HUES64 (cell line): ENCODE data around the gene FGFRL1.
"Not testable (repeated sequence)": the region's sequence is repeated elsewhere in the genome, so short reads cannot be mapped to it uniquely, and the experiment has no call there.

Source experiments
- H3K27ac ChIP-seq: 2 replicates; pipeline ENCODE4 v1.7.0; 2013; ENCODE audit warnings: low read depth, low read length, inconsistent platforms
- H3K27me3 ChIP-seq: 2 replicates; pipeline ENCODE4 v1.6.1; 2013; ENCODE audit warnings: mild to moderate bottlenecking, low read length; ENCODE audit not compliant: insufficient read depth
- H3K36me3 ChIP-seq: 2 replicates; pipeline ENCODE4 v1.6.1; 2013; ENCODE audit warnings: mild to moderate bottlenecking, low read length; ENCODE audit not compliant: insufficient read depth
- H3K4me1 ChIP-seq: 2 replicates; pipeline ENCODE4 v1.6.1; 2013; ENCODE audit warnings: mild to moderate bottlenecking, low read length, moderate library complexity; ENCODE audit not compliant: insufficient read depth
- H3K4me3 ChIP-seq: 2 replicates; pipeline ENCODE4 v1.5.1; 2013; ENCODE audit warnings: mild to moderate bottlenecking, low read length, moderate library complexity
- H3K9ac ChIP-seq: 2 replicates; pipeline ENCODE4 v1.6.1; 2013; ENCODE audit warnings: mild to moderate bottlenecking, low read depth, low read length
- H3K9me3 ChIP-seq: 2 replicates; pipeline ENCODE4 v1.6.1; 2013; ENCODE audit warnings: low read depth, low read length; ENCODE audit not compliant: insufficient read depth
- WGBS: fragments of 150-250, 120-280 bp; methylation state at CpG from one replicate; pipeline ENCODE4 v1.1.7; 2013; ENCODE audit warnings: missing lambda C conversion rate; 5-methylcytosine and 5-hydroxymethylcytosine counted together

Gene FGFRL1

DNA sequence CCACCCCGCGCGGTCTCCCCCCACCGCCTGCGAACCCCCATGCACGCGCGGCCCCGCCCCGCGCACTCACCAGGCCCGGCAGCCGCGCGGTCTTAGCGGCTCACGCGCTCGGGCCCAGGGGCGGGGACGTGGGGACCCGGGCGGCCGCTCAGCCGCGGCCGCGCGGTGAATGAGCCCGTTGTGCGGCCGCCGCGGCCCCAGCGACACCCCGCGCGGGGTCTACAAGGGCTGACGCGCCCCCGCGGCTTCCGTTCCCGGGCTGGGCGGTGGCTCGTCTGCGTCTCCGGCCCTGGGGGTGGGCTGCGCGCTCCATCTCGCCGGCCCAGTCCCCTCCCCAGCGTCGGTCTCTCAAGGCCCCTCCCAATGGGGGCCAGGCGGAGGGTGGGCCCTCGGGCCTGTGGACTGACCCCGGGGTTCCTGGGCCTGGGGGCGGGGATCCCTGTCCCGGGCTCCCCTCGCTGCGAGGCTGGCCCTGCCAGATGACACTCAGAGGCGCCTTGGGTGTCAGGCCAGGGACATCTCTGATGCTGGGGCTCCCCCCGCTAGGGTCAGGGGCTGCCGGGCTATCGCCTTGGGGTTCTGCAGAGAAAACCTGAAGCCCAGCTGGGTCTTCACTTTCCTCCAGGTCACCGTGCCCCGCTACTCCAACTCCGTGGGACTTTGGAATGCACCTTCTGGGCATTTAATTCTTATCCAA is 13.9 kb upstream of the FGFRL1 start:
- Histone ChIP-seq H3K4me1 (no peaks in the 10 kb centered on the region), H3K27me3 (peaks cover 72% of the 10 kb centered on the region), H3K9me3 (no peaks in the 10 kb centered on the region), H3K27ac (no peak overlapping the region), H3K9ac (no peak overlapping the region), H3K4me3 (peak overlapping the region; percentile 48), H3K36me3 (no peaks in the 10 kb centered on the region)
- WGBS = 7% methylated on average over 67 of the region's 68 CpGs

- no peaks in the 10 kb centered on the region for H3K4me1 ChIP-seq
- peaks cover 79% of the 10 kb centered on the region for H3K27me3 ChIP-seq
- no peak overlapping the region for H3K27ac ChIP-seq
- H3K9me3 ChIP-seq = no peaks in the 10 kb centered on the region
- 77% methylated on average over 12 of the region's 12 CpGs for WGBS
- no peak overlapping the region for H3K4me3 ChIP-seq
- no peaks in the 10 kb centered on the region for H3K36me3 ChIP-seq
- H3K9ac ChIP-seq = no peak overlapping the region
These were observed 13.2 kb upstream of the FGFRL1 start for GRCh38 chr4:998096-998691.

DNA sequence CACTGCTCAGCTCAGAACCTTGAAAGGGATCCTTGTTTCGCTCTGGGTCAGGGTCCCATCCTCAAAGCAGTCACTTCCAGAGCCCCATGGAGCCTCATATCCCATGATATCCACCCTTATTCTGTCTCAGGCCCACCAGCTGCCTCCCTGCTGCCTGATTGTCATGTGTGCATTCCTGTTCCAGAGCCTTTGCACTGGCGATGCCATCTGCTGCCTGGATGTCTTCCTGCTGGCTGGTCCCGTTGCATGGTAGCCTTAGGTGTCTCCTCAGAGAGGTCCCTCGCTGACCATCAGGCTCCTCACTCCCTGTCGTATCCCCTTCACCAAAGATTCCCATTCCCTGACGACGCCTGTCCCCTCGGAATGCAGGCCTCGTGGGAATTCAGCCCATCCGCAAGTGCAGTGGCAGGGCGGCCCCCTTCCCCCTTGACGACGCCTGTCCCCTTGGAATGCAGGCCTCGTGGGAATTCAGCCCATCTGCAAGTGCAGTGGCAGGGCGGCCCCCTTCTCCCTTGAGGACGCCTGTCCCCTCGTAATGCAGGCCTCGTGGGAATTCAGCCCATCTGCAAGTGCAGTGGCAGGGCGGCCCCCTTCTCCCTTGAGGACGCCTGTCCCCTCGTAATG is 12.1 kb upstream of the FGFRL1 start:
- 71% methylated on average over 14 of the region's 21 CpGs for WGBS
- not testable (repeated sequence) for H3K27ac ChIP-seq, H3K9me3 ChIP-seq, H3K4me3 ChIP-seq, H3K9ac ChIP-seq, H3K36me3 ChIP-seq, H3K4me1 ChIP-seq
- H3K27me3 ChIP-seq = peaks cover 90% of the 10 kb centered on the region

DNA sequence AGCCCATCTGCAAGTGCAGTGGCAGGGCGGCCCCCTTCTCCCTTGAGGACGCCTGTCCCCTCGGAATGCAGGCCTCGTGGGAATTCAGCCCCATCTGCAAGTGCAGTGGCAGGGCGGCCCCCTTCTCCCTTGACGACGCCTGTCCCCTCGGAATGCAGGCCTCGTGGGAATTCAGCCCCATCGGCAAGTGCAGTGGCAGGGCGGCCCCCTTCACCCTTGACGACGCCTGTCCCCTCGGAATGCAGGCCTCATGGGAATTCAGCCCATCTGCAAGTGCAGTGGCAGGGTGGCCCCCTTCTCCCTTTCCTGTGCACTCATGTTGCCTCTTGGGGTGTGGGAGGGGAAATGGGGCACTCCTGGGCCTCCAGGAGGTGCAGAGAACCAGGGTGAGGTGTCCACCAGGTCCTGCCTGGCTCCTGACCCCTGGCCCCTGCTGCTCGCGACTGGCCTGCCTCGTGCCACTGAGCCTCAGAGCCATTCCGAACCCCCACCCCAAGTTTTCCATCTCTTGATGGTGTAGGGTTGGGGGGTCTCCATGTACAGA is 11.5 kb upstream of the FGFRL1 start:
- Histone ChIP-seq H3K9ac (no peak overlapping the region), H3K27me3 (peaks cover 96% of the 10 kb centered on the region), H3K36me3 (no peaks in the 10 kb centered on the region), H3K4me1 (no peaks in the 10 kb centered on the region), H3K4me3 (no peak overlapping the region), H3K9me3 (no peaks in the 10 kb centered on the region), H3K27ac (no peak overlapping the region)
- 85% methylated on average over 18 of the region's 18 CpGs for WGBS

GRCh38 chr4:1000686-1001260 is 10.7 kb upstream of the FGFRL1 start:
- Histone ChIP-seq H3K27me3 (peaks cover 99% of the 10 kb centered on the region), H3K4me3 (no peak overlapping the region), H3K9me3 (no peaks in the 10 kb centered on the region), H3K27ac (no peak overlapping the region), H3K9ac (no peak overlapping the region), H3K4me1 (no peaks in the 10 kb centered on the region), H3K36me3 (no peaks in the 10 kb centered on the region)
- WGBS = 95% methylated on average over 15 of the region's 15 CpGs

DNA sequence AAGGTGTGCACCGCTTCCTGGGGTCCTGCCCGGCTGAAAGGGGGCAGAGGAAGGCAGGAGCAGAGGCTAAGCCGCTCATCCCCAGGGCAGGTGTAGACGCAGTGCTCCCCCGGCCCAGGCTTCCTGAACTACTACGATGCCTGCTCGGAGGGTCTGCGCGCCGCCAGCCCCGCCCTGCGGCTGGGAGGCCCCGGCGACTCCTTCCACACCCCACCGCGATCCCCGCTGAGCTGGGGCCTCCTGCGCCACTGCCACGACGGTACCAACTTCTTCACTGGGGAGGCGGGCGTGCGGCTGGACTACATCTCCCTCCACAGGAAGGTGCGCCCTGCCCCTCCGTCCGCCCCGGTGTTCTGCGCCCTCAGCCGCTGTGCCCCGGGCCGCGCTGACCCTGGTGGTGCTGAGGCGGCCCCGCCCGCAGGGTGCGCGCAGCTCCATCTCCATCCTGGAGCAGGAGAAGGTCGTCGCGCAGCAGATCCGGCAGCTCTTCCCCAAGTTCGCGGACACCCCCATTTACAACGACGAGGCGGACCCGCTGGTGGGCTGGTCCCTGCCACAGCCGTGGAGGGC is 9.8 kb upstream of the FGFRL1 start:
- WGBS = 58% methylated on average over 48 of the region's 48 CpGs
- Histone ChIP-seq H3K36me3 (no peaks in the 10 kb centered on the region), H3K4me3 (peak overlapping the region; percentile 42), H3K9me3 (no peaks in the 10 kb centered on the region), H3K9ac (no peak overlapping the region), H3K4me1 (no peaks in the 10 kb centered on the region), H3K27ac (no peak overlapping the region), H3K27me3 (peaks cover 97% of the 10 kb centered on the region)

DNA sequence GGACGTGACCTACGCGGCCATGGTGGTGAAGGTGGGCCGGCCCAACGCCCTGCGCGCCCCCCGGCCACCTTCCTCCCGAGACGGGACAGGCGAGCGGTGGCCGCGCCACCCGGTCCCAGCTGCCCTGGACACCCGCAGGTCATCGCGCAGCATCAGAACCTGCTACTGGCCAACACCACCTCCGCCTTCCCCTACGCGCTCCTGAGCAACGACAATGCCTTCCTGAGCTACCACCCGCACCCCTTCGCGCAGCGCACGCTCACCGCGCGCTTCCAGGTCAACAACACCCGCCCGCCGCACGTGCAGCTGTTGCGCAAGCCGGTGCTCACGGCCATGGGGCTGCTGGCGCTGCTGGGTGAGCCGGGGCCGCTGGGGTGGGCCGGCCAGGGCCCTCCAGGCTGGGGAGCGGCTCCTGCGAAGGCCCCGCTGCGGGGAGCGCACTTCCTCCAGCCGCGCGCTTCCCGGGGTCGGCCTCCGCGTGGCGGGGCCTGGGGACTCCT is 9.2 kb upstream of the FGFRL1 start:
- Histone ChIP-seq H3K36me3 (no peaks in the 10 kb centered on the region), H3K27me3 (peaks cover 97% of the 10 kb centered on the region), H3K4me3 (peak overlapping the region; percentile 42), H3K4me1 (no peaks in the 10 kb centered on the region), H3K9me3 (peaks cover 4% of the 10 kb centered on the region; the same call in 1 of the 2 replicates), H3K27ac (no peak overlapping the region), H3K9ac (no peak overlapping the region; the same call in 1 of the 2 replicates)
- 8% methylated on average over 54 of the region's 54 CpGs for WGBS

DNA sequence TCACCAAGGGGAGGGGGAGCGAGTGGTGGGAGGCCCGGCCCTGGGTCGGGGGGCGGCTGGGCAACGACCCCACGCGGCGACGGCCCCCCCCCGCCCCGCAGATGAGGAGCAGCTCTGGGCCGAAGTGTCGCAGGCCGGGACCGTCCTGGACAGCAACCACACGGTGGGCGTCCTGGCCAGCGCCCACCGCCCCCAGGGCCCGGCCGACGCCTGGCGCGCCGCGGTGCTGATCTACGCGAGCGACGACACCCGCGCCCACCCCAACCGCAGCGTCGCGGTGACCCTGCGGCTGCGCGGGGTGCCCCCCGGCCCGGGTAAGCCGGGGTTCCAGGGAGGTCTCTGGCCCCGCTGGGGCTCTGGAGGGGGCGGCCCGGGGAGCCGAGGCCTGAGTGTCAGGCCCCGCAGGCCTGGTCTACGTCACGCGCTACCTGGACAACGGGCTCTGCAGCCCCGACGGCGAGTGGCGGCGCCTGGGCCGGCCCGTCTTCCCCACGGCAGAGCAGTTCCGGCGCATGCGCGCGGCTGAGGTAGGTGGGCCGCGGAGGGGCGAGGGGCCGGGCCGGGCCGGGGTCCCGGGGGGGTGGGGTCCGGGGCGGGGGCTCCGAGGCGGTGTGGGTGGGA is 8.7 kb upstream of the FGFRL1 start:
- Histone ChIP-seq H3K9me3 (peaks cover 4% of the 10 kb centered on the region; the same call in 1 of the 2 replicates), H3K27me3 (peaks cover 98% of the 10 kb centered on the region), H3K9ac (no peak overlapping the region), H3K27ac (no peak overlapping the region), H3K4me3 (peak overlapping the region; percentile 42), H3K36me3 (no peaks in the 10 kb centered on the region), H3K4me1 (no peaks in the 10 kb centered on the region)
- 6% methylated on average over 74 of the region's 75 CpGs for WGBS

- Histone ChIP-seq H3K9ac (no peak overlapping the region; the same call in 1 of the 2 replicates), H3K4me3 (peak overlapping the region; percentile 40), H3K36me3 (no peaks in the 10 kb centered on the region), H3K4me1 (no peaks in the 10 kb centered on the region), H3K9me3 (peaks cover 4% of the 10 kb centered on the region; the same call in 1 of the 2 replicates), H3K27me3 (peaks cover 98% of the 10 kb centered on the region), H3K27ac (no peak overlapping the region)
- WGBS = 32% methylated on average over 63 of the region's 63 CpGs
These were observed 8.0 kb upstream of the FGFRL1 start for GRCh38 chr4:1003271-1004070.

DNA sequence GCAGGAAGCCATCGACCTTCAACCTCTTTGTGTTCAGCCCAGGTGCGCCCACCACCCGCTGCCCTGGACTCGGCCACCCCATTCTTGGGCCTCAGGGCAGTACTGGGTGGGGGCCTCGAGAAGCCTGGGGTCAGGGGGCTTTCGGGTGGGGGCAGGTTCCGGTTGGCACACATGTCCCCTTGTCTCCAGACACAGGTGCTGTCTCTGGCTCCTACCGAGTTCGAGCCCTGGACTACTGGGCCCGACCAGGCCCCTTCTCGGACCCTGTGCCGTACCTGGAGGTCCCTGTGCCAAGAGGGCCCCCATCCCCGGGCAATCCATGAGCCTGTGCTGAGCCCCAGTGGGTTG is 7.4 kb upstream of the FGFRL1 start:
- no peak overlapping the region; the same call in 1 of the 2 replicates for H3K4me3 ChIP-seq
- no peak overlapping the region for H3K27ac ChIP-seq
- H3K36me3 ChIP-seq = no peaks in the 10 kb centered on the region
- H3K4me1 ChIP-seq = no peaks in the 10 kb centered on the region
- H3K9me3 ChIP-seq = peaks cover 4% of the 10 kb centered on the region; the same call in 1 of the 2 replicates
- 91% methylated on average over 13 of the region's 13 CpGs for WGBS
- no peak overlapping the region for H3K9ac ChIP-seq
- peaks cover 98% of the 10 kb centered on the region for H3K27me3 ChIP-seq
